ENCODE results near the gene RYR2.
A peak's percentile ranks its signal among the peaks of the same experiment; 100 is the strongest.
"Not testable (repeated sequence)": the region's sequence is repeated elsewhere in the genome, so short reads cannot be mapped to it uniquely, and the experiment has no call there.

Gene RYR2

DNA sequence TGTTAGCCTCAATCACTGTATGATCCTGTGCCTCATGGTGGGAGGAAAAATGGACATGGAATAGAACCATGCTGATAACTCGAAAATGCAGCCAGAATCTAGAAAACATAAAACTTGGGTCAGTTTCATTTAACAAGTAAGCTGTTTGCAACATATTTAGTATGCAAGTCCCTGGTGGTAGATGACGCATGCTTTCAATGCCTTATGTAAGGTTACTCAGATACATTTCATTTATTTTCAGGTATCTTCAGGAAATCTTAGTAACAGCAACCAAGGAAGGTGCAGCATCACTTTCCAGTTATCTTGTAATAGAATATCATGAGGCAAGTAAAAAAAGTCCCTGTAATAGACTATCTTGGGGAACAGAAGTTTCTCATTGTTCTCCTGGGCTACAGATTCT is 92.9 kb downstream of the RYR2 start:
- H3K27ac ChIP-seq = no peak overlapping the region
- DNase-seq (ENCODE audit: low read depth, low spot score) = no peak

DNA sequence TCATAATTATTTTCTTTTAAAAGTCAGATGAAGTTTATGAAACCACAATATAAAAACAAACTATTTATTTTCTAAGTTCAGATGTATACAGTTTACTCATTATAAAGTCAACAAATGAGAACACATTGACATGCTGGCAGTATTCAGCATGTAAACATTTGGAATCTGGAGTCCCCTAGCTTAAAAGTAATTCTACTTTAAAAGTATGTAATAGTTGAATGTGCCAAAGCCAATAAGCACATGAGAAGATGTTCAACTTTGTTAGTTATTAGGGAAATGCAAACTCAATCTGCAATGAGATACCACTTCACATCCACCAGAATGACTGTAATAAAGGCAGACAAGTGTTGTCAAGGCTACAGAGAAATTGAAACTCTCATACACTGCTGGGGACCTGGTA is 96.6 kb downstream of the RYR2 start:
- no peak for DNase-seq (ENCODE audit: low read depth, low spot score)
- H3K27ac ChIP-seq = no peak overlapping the region

DNA sequence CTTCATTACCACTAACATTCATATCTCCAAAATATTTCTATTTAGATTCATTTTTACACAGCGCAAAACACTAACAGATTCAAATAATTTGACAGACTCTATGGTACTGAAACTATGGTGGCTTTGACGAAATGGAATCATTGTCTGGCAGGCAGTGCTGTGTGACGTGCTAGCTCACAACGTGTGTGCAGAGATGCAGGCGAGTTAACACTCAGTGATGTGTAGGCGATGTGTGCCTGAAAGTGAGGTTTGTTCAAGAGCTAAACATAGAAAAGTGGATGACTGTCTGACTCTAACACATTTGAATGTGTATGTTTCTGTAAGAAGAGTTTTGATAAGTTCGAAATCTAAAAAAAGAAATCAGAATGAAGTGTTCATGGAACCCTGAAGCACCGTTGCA is 97.7 kb downstream of the RYR2 start:
- no peak for DNase-seq (ENCODE audit: low read depth, low spot score)
- no peak overlapping the region for H3K27ac ChIP-seq

DNA sequence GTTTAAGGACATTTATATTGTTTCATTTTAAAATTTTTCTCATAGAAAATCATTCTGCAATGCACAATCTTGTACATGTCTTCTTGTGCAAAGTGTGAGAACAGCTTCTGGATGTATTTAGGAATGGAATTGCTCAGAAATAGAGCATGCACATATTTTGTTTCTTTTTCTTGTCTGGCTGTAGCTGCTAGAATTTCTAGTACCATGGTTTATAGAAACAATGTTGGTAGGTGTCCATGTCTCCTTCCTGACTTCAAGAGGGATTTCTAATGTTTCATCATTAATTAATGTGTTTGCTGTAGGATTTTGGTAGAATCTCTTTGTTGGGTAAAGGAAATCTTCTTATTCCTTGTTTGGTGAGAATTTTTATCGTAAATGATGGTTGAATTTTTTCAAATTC is 99.0 kb downstream of the RYR2 start:
- no peak for DNase-seq (ENCODE audit: low read depth, low spot score)
- no peak overlapping the region for H3K27ac ChIP-seq

DNA sequence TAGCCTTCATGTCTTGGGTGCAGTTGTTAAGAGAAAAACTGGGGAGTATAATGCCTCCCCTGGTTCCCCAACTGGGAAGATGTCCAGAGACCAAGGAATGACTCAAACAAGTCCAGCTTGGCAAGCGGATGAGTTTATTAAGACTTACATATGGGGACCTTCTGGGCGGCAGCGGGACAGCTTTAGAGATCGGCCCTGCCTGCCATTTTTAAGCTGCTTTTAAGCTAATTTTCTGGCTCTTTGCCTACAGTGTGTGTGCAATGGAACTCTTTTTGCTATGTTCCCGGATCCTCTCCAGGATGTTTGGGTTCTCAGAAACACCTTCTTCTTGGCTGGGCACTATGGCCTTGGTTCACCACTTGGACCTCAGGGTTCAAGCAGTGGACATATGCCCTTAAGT is 99.5 kb downstream of the RYR2 start:
- DNase-seq (ENCODE audit: low read depth, low spot score) = no peak
- no peak overlapping the region for H3K27ac ChIP-seq

DNA sequence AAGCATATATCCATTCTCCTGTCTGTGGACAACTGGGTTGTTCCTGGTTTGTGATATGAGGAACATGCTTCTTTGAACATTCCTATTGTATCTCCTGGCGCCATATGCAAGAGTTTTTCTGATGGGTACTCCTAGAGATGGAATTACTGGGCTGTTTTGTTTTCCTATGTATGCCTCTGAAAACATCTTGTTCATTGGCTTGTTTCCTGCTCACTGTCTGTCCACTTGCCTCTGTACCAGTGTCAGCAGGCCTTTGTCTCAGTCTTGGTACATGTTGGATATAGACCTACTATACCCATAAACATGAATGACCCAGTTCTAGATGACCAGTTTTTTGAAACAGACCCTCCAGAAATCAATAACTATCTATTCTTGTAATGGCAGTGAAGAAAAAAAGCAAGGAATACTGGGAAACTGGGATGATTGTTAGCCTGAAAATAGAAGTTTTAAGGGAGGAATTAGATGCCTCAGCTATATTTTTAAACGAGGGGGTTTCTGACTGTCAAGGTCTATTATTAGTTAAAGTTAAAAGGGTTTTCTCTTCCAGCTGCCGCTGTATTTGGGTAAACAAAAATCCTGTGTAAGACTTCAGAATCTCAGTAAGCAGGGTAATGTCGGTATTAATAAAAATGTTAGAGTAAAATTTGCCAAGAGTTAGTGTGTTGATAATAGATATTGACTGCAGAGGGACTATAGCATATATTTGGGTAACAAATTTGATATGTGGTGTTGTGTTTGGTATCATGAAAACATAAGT is 103.6 kb downstream of the RYR2 start:
- DNase-seq (ENCODE audit: low read depth, low spot score) = no peak
- no peak overlapping the region for H3K27ac ChIP-seq

DNA sequence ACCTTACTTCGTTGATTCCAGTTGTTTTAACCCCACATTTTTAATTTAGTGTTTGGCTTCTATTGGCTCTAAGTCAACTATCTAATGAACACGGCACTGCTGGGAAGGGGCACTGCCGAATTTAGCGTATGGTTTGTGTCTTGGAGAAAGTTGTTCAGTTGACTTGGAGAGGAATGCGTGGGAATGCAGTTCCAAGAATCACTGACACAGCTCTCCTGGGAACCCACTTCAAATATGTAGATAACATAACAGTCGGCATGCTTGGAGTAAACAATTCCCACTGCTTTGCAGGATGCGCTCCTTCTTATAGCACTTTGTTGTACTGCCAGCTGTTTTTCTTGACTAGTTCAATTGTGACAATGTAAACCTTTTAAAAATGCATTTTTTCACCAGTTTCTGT is 104.3 kb downstream of the RYR2 start:
- no peak overlapping the region for H3K27ac ChIP-seq
- DNase-seq (ENCODE audit: low read depth, low spot score) = no peak

DNA sequence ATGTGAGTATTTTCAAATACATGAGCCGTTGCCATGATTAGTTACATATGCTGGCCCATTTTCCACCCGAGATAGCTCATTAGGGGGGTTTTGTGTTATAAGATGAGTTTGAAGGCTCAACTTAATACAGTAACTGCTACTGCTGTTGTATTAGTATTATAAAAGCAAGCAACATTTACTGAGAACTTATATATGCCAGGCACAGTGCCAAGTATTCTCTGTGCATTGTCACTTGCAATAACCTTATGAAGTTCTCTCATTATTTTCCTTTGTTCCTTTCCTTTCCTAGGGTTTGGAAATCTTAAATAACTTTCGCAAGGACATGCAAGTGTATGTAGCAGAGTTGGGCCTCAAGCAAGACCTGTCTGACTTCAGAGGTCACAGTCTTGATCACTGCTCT is 107.9 kb downstream of the RYR2 start:
- no peak overlapping the region for H3K27ac ChIP-seq

DNA sequence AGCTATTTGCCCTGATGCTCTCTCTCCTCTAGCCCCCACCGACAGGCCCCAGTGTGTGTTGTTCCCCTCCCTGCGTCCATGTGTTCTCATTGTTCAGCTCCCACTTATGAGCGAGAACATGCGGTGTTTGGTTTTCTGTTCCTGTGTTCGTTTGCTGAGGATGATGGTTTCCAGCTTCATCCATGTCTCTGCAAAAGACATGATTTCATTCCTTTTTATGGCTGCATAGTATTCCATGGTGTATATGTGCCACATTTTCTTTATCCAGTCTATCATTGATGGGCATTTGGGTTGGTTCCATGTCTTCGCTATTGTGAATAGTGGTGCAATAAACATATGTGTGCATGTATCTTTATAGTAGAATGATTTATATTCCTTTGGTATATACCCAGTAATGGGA is 110.0 kb downstream of the RYR2 start:
- H3K27ac ChIP-seq; DNase-seq (ENCODE audit: low read depth, low spot score): not testable (repeated sequence)

More for the DNA sequence above, 107.9 kb downstream of the RYR2 start:
- no peak for DNase-seq (ENCODE audit: low read depth, low spot score)

DNA sequence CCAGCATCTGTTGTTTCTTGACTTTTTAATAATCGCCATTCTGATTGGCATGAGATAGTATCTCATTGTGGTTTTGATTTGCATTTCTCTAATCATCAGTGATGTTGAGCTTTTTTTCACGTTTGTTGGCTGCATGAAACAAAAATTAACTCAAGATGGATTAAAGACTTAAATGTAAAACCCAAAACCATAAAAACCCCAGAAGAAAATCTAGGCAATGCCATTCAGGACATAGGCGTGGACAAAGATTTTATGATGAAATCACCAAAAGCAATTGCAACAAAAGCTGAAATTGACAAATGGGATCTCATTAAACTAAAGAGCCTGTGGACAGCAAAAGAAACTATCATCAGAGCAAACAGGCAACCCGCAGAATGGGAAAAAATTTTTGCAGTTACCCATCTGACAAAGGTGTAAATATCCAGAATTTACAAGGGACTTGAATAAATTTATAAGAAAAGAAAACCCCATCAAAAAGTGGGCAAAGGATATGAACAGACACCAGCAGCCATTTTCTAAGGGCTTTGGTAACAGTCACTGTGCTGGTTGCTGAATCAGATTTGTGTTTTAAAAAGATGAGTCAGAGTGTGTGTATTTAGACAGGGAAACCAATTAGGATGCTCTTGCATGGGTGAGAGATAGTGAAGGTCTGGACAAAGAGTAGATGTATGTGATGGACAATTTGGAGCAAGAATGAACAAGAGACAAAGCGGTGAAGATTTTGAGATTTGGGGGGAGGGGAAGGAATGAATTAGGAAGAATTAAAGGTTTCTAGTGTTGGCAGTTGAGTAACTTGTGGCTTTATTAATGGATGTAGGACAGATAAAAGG is 110.7 kb downstream of the RYR2 start:
- H3K27ac ChIP-seq = no peak overlapping the region
- no peak for DNase-seq (ENCODE audit: low read depth, low spot score)

DNA sequence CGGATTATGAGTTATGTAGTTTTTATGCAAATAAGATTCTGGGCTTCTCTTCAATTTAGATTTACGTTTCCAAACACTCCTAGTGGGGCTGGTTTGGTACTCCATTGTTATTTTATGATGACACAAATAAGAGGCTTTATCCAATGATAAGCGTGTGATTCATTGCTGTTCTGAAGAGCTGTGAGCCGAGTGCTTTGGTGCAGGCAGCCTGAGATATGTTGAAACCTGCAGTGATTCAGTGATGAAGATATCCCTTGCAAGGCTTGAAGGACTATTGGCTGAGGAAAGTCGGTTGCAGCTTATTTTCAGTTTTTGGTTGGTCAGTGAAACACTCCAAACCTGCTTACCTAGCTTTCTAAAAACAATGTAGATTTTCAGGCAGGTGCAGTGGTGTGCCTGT is 112.2 kb downstream of the RYR2 start:
- peak; percentile 8 for DNase-seq (ENCODE audit: low read depth, low spot score)
- H3K27ac ChIP-seq = no peak overlapping the region

DNA sequence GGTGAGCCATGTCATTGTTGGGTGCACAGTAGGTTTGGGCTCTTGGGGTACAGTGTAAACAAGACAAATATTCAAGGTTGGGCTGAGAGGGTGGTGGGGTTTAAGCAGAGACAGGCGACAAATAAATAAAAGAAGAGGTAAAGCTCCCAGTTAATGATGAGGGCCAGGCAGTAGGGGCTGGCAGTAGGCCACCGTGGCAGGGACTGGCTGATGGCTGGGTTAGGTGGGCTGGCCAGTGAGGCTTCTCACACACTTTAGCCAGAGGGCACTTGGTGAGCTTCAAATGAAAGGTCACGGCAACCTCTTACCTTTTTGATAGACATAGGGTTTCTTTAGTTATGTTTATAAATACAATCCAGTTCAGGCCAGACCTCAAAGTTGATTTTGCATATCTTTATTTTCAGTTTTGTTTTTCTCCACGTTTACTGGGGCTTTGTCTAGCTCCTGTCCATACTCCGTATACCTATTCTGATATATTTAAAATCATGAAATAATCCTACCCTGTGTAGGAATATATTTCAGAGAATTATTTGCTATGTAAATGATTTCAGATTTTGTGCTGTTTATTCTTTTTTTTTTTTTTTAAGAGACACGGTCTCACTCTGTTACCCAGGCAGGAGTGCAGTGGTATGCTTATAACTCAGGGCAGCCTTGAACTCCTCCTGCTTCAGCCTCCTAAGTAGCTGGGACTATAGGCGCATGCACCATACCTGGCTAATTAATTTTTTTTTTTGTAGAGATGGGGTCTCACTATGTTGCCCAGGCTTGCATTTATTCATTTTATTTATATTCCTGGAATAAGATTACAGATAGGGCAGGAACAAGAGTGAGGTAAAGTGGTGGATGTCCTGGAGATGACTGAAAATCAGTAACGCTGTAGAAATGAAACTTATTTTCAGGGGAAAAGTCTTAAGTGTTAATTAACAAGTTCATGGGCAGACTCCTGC is 122.7 kb downstream of the RYR2 start:
- H3K27ac ChIP-seq = no peak overlapping the region
- no peak for DNase-seq (ENCODE audit: low read depth, low spot score)

DNA sequence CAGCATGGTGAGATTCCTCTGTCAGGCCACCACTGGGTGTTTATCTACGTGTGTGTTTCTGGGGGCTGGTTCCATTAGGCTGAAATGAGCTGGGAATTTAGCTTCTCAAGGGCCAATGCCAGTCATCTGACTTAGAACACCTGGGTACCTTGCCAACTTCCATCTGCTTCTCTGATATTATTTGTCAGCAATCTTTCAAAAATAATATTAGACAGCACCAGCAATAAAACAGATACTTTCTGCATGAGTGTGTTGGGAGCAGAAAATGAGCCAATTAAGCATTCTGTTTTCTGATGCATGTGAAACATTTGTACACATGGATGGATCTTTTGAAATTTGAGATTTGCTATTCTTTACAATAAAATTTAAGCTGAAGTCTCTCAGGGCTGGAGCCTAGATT is 124.1 kb downstream of the RYR2 start:
- no peak for DNase-seq (ENCODE audit: low read depth, low spot score)
- H3K27ac ChIP-seq = no peak overlapping the region

DNA sequence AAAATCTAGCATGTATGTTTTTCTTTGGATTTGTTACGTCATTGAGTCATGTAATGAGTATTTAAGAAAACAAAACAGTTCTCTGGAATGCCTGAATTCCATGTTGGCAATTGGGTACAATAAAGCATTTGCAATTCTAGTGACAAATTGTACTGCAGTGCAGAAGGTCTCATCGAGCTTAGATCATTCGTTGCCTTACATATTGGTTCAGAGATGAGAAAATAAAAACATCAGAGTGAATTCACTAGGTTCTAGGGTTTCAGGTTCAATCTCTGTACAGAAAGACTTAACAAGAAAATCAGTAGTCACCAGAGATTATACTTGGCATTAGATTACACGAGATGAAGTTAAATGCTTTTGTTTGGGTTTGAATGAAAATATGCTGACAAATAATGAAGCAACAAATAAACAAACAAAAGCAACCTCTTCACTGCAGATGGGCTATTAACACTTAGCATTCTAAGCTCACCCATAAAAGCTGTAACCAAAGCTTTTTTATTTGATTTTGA is 124.7 kb downstream of the RYR2 start:
- DNase-seq (ENCODE audit: low read depth, low spot score) = no peak
- no peak overlapping the region for H3K27ac ChIP-seq

DNA sequence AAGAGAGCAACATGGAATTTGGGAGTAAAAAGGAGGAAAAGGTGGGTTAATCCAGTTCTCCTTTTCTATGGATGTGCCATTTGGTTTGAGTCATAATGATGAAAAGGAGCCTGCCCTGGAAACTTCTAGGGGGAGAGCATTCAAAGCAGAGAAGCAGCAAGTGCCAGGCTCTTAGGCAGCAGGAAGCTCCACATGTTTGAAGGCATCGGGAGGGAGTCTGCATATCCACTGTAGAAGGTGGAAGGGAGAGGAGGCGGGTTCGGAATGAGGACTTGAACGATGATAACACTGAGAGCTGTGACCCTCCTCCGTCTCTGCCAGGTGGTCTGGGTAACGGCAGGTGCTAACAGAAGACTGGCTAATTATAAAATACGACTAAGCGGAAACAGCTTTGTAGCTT is 128.2 kb downstream of the RYR2 start:
- no peak for DNase-seq (ENCODE audit: low read depth, low spot score)
- H3K27ac ChIP-seq = no peak overlapping the region

DNA sequence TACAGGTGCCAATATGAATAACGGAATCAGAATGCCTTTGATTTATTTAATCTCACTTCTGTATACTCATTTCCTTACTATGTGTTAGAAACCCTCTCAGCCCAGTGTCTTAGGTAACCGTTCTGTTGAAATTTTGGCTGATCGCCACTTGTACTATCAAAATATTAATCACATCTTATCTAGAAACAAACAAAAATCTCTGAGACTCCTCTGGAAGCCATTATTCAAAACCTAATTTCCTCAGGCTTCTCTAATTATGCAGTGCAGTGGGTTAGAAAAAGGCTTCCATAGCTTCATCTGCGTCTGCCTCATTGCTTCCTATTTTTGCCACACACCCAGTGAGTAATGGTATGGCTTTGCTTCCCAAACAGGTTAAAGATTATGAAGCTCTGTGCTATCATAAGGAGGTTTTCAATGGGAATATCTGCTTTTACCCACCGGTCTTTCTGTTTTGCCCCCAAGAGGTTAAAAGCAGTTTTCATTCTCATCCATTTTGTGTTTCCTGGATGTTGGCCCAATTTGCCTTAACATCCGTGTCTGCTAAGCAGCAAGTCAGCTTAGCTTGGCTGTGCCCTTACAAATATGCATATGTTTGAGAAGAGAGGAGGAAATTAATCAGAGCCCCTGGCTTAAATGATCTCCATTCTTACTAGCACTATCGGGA is 129.6 kb downstream of the RYR2 start:
- no peak for DNase-seq (ENCODE audit: low read depth, low spot score)
- H3K27ac ChIP-seq = no peak overlapping the region

DNA sequence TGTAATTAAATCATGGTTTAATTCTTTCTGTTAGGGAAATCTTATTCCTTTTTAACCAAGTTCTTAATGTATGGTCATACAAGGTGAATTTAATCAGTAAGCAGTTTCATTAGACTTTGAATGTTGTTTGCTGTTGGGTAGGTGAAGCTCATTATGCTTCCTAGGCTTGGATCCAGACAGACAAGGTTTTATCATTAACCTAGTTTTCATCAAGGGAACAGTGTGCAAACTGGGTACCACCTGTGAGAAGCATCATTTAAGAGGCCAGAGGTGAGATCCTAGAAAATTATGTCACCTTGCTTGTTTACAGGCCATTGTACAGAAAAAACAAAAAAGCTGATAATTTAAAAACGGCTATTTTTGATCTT is 130.1 kb downstream of the RYR2 start:
- H3K27ac ChIP-seq = no peak overlapping the region

DNA sequence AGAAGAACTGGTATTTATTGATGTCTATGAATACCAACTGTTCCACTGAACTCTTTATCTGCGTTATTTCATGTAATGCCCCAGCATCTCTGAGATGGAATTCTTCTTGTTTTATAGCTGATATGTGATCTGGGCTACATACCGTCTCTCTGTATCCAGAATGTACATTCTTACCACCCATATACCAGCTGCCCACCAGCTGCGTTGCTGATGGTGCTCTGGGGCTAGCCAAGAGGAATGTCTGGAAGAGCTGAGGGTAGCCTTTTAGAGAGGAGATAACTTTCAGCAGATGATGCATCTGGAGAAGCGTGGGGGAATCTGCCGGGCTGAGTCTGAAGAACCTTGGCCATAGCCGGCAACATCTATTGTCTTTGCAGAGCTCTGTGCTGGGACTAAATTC is 137.5 kb downstream of the RYR2 start:
- DNase-seq (ENCODE audit: low read depth, low spot score) = no peak
- H3K27ac ChIP-seq = no peak overlapping the region

More for the DNA sequence above, 130.1 kb downstream of the RYR2 start:
- no peak for DNase-seq (ENCODE audit: low read depth, low spot score)

DNA sequence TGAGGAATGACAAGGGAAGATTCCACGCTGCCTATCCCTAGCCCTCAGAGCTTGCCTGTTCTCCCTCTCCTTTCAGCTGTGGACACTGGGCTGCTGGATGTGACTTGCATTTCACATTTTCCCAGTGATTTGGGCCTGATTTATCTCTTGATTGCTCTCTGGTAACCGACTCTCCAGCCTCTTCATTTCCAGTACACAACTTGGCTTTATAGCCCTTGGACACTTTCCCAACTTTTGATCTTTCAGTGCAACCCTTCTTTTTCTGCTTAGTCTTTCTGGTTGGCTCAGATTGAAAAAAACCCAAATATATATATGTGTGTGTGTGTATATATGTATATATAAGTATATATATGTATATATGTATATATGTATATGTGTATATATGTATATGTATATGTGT is 138.3 kb downstream of the RYR2 start:
- no peak for DNase-seq (ENCODE audit: low read depth, low spot score)
- no peak overlapping the region for H3K27ac ChIP-seq

DNA sequence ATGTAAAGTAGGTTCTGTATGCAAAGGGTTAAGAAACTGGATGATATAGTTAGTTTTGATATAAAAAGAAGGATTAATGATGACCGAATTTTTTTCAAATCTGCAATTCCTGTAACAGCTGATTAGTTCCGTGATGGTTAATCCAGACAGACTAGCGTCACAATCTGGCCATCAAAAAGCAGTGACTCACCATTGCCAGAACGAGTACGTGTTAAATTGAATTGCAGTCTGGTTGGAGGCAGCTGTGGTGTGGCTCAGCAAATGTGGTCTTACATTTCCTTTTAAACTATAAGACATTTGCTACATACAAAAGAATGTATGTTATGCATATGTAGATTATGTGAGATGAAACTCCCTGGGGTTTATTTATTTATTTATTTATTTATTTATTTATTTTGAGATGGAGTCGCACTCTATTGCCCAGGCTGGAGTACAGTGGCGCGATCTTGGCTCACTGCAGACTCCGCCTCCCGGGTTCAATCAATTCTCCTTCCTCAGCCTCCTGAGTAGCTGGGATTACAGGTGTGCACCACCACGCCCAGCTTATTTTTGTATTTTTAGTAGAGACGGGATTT is 139.8 kb downstream of the RYR2 start:
- no peak for DNase-seq (ENCODE audit: low read depth, low spot score)
- H3K27ac ChIP-seq = no peak overlapping the region

All from epithelial cell of prostate (primary cell).